Sigmoid colon (tissue), 4 donors: ENCODE results near the gene RHBDL1.

Experiments
- EP300 ChIP-seq, 4 donors: sonication (generic); formaldehyde crosslinking; IDR thresholded peaks; one replicate each; pipeline ENCODE4 v1.6.1; 2017; ENCODE audit warnings: antibody characterized with exemption in 4 of 4
- POLR2A ChIP-seq, 2 donors: fragments of 450-650 bp; IDR thresholded peaks; one replicate each; pipeline ENCODE4 v1.6.1; 2016; ENCODE audit warnings: antibody characterized with exemption in 2 of 2, mild to moderate bottlenecking in 2 of 2, moderate library complexity in 2 of 2
- POLR2AphosphoS5 ChIP-seq, 4 donors: sonication (generic); formaldehyde crosslinking; IDR thresholded peaks; one replicate each; pipeline ENCODE4 v1.6.1; 2017; ENCODE audit warnings: antibody characterized with exemption in 4 of 4
- TF ChIP-seq, protein P1 (sequence below), 4 experiments: fragments of 450-650 bp in 3 of 4; fragments of 200-600 bp in 1 of 4; IDR thresholded peaks; one replicate each; pipeline ENCODE4 v1.5.1; 2016 to 2019; ENCODE audit warnings: antibody characterized with exemption in 4 of 4, mild to moderate bottlenecking in 3 of 4, moderate library complexity in 2 of 4

DNA sequence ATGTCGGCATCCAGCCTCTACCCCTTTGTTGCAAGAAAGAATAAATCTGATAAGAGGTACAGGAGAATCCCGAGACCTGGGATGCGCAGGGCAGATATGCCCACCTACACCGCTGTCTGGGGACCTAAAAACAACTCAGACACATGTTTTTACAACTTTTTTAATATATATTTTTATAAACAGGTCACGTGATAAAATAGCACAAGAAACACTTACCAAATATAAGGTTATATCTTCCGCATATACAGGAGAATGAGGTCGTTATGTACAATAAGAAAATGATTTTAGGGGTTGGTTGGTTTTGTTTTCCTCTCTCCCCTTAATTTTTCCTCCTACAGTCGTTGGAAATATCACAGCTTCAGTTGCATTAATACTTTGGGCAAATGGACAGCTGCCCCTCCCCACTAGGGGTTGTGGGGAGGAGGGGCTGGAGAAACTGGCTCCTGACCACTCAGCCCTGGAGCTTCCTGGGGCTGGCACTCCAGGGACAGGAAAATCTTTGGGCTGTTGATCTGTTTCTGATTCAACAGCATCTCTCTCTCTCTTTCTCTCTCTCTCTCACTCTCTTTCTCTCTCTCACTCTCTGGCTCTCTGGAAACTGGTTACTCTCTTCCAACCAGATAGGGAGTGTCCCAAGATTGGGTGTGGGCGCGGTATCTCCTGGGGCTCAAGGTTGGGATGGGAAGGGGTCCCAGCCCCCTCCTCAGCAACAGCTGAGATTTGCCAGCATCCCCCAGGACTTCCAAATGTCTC lies 17.1 kb downstream of the RHBDL1 start:
- TF ChIP-seq POLR2A (IDR thresholded peaks at IDR 0.05) (no peak), EP300 (IDR thresholded peaks at IDR 0.05) (no peak), POLR2AphosphoS5 (IDR thresholded peaks at IDR 0.05) (no peak)
- TF ChIP-seq, protein P1, sequence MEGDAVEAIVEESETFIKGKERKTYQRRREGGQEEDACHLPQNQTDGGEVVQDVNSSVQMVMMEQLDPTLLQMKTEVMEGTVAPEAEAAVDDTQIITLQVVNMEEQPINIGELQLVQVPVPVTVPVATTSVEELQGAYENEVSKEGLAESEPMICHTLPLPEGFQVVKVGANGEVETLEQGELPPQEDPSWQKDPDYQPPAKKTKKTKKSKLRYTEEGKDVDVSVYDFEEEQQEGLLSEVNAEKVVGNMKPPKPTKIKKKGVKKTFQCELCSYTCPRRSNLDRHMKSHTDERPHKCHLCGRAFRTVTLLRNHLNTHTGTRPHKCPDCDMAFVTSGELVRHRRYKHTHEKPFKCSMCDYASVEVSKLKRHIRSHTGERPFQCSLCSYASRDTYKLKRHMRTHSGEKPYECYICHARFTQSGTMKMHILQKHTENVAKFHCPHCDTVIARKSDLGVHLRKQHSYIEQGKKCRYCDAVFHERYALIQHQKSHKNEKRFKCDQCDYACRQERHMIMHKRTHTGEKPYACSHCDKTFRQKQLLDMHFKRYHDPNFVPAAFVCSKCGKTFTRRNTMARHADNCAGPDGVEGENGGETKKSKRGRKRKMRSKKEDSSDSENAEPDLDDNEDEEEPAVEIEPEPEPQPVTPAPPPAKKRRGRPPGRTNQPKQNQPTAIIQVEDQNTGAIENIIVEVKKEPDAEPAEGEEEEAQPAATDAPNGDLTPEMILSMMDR (IDR thresholded peaks at IDR 0.05) = no peak
